Activated T-helper 1 cell treated with anti-CD3 and anti-CD28 coated beads, Interleukin-12 subunit alpha, Interleukin-12 subunit beta, Interleukin-2, Interleukin-4 antibody, amounts not matched to agents 30 ng/mL and 10 ng/mL and 1 ng/mL, durations not matched to agents 14 hours and 24 hours and 36 hours (primary cell): Measurements from ENCODE around the gene PCDHGA12. TPM values are rescaled to one million over a fixed set of nuclear protein-coding genes. Genes with fewer than 3 reads are reported as not detected.
"Not testable (repeated sequence)": the region's sequence is repeated elsewhere in the genome, so short reads cannot be mapped to it uniquely, and the experiment has no call there.

Source experiments
- DNase-seq: peaks from one replicate; pipeline ENCODE4 v3.0.0; 2021; ENCODE audit warnings: low spot score
- H3K27ac Mint-ChIP-seq: one replicate; pipeline ENCODE4 v1.8.0; 2021; ENCODE audit warnings: mild to moderate bottlenecking, mixed read lengths
- H3K27me3 Mint-ChIP-seq: one replicate; pipeline ENCODE4 v1.8.0; 2022; ENCODE audit warnings: mild to moderate bottlenecking, moderate library complexity, mixed read lengths; ENCODE audit not compliant: insufficient read depth
- H3K36me3 Mint-ChIP-seq: one replicate; pipeline ENCODE4 v1.8.0; 2021; ENCODE audit warnings: low read depth, mixed read lengths
- H3K4me1 Mint-ChIP-seq: one replicate; pipeline ENCODE4 v1.8.0; 2021; ENCODE audit warnings: low read depth, mixed read lengths
- H3K4me3 Mint-ChIP-seq: one replicate; pipeline ENCODE4 v1.8.0; 2021; ENCODE audit warnings: mild to moderate bottlenecking, moderate library complexity, mixed read lengths
- H3K9me3 Mint-ChIP-seq: one replicate; pipeline ENCODE4 v1.8.0; 2021; ENCODE audit warnings: mixed read lengths
- intact Hi-C: fragments of 100-400 bp; cut with micrococcal nuclease; formaldehyde crosslinking; loops from one replicate; pipeline ENCODE4 v1.15.1; 2024
- total RNA-seq: library from RNA; stranded (reverse); gene quantifications from 2 replicates; pipeline ENCODE4 v1.2.3, GENCODE V29; 2022

PCDHGA12 gene
- total RNA-seq, 1 donor from 2014 or later, result 0.18 TPM

GRCh38 chr5:141413540-141414069, 16.7 kb upstream of the PCDHGA12 start:
- H3K4me3 Mint-ChIP-seq, result peak overlapping the region; percentile 84

DNA sequence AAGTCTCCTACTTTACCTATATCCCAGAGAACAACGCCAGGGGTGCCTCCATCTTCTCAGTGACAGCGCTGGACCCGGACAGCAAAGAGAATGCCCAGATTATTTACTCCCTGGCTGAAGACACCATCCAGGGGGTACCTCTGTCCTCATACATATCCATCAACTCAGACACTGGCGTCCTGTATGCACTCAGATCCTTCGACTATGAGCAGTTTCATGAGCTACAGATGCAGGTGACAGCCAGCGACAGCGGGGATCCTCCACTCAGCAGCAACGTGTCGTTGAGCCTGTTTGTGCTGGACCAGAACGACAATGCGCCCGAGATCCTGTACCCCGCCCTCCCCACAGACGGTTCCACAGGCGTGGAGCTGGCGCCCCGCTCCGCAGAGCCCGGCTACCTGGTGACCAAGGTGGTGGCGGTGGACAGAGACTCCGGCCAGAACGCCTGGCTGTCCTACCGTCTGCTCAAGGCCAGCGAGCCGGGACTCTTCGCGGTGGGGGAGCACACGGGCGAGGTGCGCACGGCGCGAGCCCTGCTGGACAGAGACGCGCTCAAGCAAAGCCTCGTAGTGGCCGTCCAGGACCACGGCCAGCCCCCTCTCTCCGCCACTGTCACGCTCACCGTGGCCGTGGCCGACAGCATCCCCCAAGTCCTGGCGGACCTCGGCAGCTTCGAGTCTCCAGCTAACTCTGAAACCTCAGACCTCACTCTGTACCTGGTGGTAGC, 15.6 kb upstream of the PCDHGA12 start:
- H3K4me1 Mint-ChIP-seq, result peaks cover 15% of the 10 kb centered on the region
- intact Hi-C loops, result loop anchor here (5.0 to 10.0 kb wide), 3 partner anchors 42 to 570 kb away; partner anchors contain the start of genes PCDH1, PCDHA8, PCDHA9 and PCDHGA6
- H3K36me3 Mint-ChIP-seq, DNase-seq, H3K27ac Mint-ChIP-seq: not testable (repeated sequence)
- peak overlapping the region; percentile 37 for H3K4me3 Mint-ChIP-seq
- peaks cover 24% of the 10 kb centered on the region for H3K9me3 Mint-ChIP-seq
- peaks cover 40% of the 10 kb centered on the region for H3K27me3 Mint-ChIP-seq

More at GRCh38 chr5:141413540-141414069, 16.7 kb upstream of the PCDHGA12 start:
- peaks cover 43% of the 10 kb centered on the region for H3K27me3 Mint-ChIP-seq
- no peak overlapping the region for H3K27ac Mint-ChIP-seq
- peaks cover 1% of the 10 kb centered on the region for H3K36me3 Mint-ChIP-seq
- intact Hi-C loops, result loop anchor here (1.0 to 10.0 kb wide), 5 partner anchors 41 to 569 kb away; partner anchors contain the start of genes PCDHA8, PCDHA9, PCDHGA6 and PCDHGB3
- H3K4me1 Mint-ChIP-seq, result peaks cover 15% of the 10 kb centered on the region
- DNase-seq, result no peak
- H3K9me3 Mint-ChIP-seq, result peaks cover 27% of the 10 kb centered on the region

GRCh38 chr5:141415275-141415618, 15.1 kb upstream of the PCDHGA12 start:
- H3K27me3 Mint-ChIP-seq, result peaks cover 38% of the 10 kb centered on the region
- not testable (repeated sequence) for H3K4me3 Mint-ChIP-seq, H3K36me3 Mint-ChIP-seq, DNase-seq
- peaks cover 26% of the 10 kb centered on the region for H3K9me3 Mint-ChIP-seq
- intact Hi-C loops, result loop anchor here (5.0 to 10.0 kb wide), 2 partner anchors 462 to 570 kb away; partner anchors contain the start of genes PCDH1, PCDHA8 and PCDHA9
- peak overlapping the region; percentile 2 for H3K27ac Mint-ChIP-seq
- peaks cover 15% of the 10 kb centered on the region for H3K4me1 Mint-ChIP-seq

GRCh38 chr5:141417494-141418172, 12.7 kb upstream of the PCDHGA12 start, which contains the start of gene PCDHGB7:
Gene PCDHGB7, plus strand, starts transcription at chr5:141417677. Its CDS starts 183 bp downstream, at chr5:141417860.
- not testable (repeated sequence) for H3K27ac Mint-ChIP-seq, H3K36me3 Mint-ChIP-seq
- peaks cover 21% of the 10 kb centered on the region for H3K4me1 Mint-ChIP-seq
- peaks cover 37% of the 10 kb centered on the region for H3K9me3 Mint-ChIP-seq
- intact Hi-C loops, result loop anchor here (1.0 to 10.0 kb wide), 5 partner anchors 95 to 573 kb away; partner anchors contain the start of genes PCDH1, PCDHA8 and PCDHA9
- H3K4me3 Mint-ChIP-seq, result peak within 1 kb of the TSS; percentile 76
- DNase-seq, result peak; percentile 30
- peaks cover 55% of the 10 kb centered on the region for H3K27me3 Mint-ChIP-seq

GRCh38 chr5:141419074-141419880, 11.0 kb upstream of the PCDHGA12 start:
- H3K4me1 Mint-ChIP-seq, result peaks cover 14% of the 10 kb centered on the region
- no peak overlapping the region for H3K27ac Mint-ChIP-seq
- peaks cover 33% of the 10 kb centered on the region for H3K9me3 Mint-ChIP-seq
- intact Hi-C loops, result loop anchor here (5.0 to 10.0 kb wide), 2 partner anchors 458 to 574 kb away; partner anchors contain the start of genes PCDH1, PCDHA8 and PCDHA9
- H3K36me3 Mint-ChIP-seq, result peaks cover 9% of the 10 kb centered on the region
- H3K4me3 Mint-ChIP-seq, result no peak overlapping the region
- peaks cover 53% of the 10 kb centered on the region for H3K27me3 Mint-ChIP-seq
- DNase-seq, result no peak

DNA sequence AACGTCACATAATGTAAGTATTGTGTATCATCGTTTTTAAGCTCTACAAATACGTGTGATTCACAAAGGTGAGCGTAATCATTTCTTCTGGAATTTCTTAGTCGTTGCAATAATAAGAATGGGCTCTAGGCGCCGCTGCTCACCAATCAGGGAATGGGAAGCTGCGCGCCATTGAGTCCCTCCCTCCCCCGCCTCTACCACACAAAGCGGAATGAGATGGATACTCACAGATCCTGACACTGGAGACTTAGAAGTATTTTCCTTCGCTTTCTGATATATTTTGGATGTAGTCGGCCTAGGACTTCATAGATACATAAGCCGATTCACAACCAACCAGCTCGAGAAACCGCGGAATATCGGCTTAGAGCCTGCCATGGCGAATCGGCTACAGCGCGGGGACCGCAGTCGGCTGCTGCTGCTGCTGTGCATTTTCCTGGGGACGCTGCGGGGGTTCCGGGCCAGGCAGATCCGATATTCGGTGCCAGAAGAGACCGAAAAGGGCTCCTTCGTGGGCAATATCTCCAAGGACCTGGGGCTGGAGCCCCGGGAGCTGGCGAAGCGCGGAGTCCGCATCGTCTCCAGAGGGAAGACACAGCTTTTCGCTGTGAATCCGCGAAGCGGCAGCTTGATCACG, 9.3 kb upstream of the PCDHGA12 start, which contains the start of gene PCDHGA11:
TSS of gene PCDHGA11 (plus strand) at position 197 of the 634 bp plus-strand sequence. CDS start at position 374, 177 bp downstream.
- peaks cover 49% of the 10 kb centered on the region for H3K27me3 Mint-ChIP-seq
- peak within 1 kb of the TSS; percentile 86 for H3K4me3 Mint-ChIP-seq
- peak within 1 kb of the TSS; percentile 55 for H3K27ac Mint-ChIP-seq
- DNase-seq, result peak; percentile 23
- intact Hi-C loops, result loop anchor here (5.0 kb wide), 5 partner anchors 34 to 189 kb away; partner anchors contain the start of genes PCDHGA2, PCDHGA5, PCDHGB4 and PCDHGC3
- H3K4me1 Mint-ChIP-seq, result peaks cover 14% of the 10 kb centered on the region
- peaks cover 29% of the 10 kb centered on the region for H3K9me3 Mint-ChIP-seq
- H3K36me3 Mint-ChIP-seq, result peaks cover 9% of the 10 kb centered on the region

DNA sequence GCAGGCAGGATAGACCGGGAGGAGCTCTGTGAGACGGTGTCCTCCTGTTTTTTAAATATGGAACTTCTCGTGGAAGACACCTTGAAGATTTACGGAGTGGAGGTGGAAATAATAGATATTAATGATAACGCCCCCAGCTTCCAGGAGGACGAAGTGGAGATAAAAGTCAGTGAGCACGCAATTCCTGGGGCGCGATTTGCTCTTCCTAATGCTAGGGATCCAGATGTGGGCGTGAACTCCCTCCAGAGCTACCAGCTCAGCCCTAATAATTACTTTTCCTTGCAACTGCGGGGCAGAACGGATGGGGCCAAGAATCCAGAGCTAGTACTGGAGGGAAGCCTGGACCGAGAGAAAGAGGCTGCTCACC, 8.8 kb upstream of the PCDHGA12 start:
- intact Hi-C loops, result loop anchor here (5.0 kb wide), 5 partner anchors 34 to 189 kb away; partner anchors contain the start of genes PCDHGA2, PCDHGA5, PCDHGB4 and PCDHGC3
- no peak for DNase-seq
- Mint-ChIP-seq H3K36me3 (peaks cover 9% of the 10 kb centered on the region), H3K9me3 (peaks cover 29% of the 10 kb centered on the region), H3K27me3 (peaks cover 46% of the 10 kb centered on the region), H3K4me3 (peak overlapping the region; percentile 86), H3K27ac (peak overlapping the region; percentile 55), H3K4me1 (peaks cover 14% of the 10 kb centered on the region)

- Mint-ChIP-seq H3K4me1 (peaks cover 9% of the 10 kb centered on the region), H3K9me3 (peaks cover 29% of the 10 kb centered on the region), H3K27ac (no peak overlapping the region), H3K36me3 (peaks cover 9% of the 10 kb centered on the region), H3K27me3 (peaks cover 43% of the 10 kb centered on the region), H3K4me3 (no peak overlapping the region)
- intact Hi-C loops, result loop anchor here (5.0 kb wide), 5 partner anchors 36 to 191 kb away; partner anchors contain the start of genes PCDHGA2, PCDHGA5, PCDHGB4 and PCDHGC3
- DNase-seq, result no peak
Measured at GRCh38 chr5:141422742-141423291, 7.5 kb upstream of the PCDHGA12 start.

DNA sequence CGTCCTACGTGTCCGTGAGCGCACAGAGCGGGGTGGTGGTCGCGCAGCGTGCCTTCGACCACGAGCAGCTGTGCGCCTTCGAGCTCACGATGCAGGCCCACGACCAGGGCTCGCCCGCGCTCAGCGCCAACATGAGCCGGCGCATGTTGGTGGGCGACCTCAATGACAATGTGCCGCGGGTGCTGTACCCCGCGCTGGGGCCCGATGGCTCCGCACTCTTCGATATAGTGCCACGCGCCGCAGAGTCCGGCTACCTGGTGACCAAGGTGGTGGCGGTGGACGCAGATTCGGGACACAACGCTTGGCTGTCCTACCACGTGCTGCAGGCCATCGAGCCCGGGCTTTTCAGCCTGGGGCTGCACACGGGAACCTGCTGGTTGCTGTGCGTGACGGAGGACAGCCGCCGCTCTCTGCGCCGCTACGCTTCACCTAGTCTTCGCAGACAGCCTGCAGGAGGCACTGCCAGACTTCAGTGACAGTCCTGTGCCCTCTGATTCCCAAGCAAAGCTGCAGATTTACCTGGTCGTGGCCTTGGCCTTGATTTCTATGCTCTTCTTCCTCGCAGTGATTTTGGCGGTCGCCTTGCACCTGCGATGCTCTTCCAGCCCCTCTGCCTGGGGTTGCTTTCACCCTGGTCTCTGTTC, 2.4 kb upstream of the PCDHGA12 start:
- H3K9me3 Mint-ChIP-seq, result peaks cover 28% of the 10 kb centered on the region
- H3K27me3 Mint-ChIP-seq, result peaks cover 24% of the 10 kb centered on the region
- H3K4me3 Mint-ChIP-seq, result no peak overlapping the region
- no peaks in the 10 kb centered on the region for H3K4me1 Mint-ChIP-seq
- no peak overlapping the region for H3K27ac Mint-ChIP-seq
- H3K36me3 Mint-ChIP-seq, result no peaks in the 10 kb centered on the region
- intact Hi-C loops, result no loop called here
- no peak for DNase-seq

GRCh38 chr5:141431286-141431685, 979 bp downstream of the PCDHGA12 start:
- Mint-ChIP-seq H3K9me3 (peaks cover 32% of the 10 kb centered on the region), H3K27ac (no peak overlapping the region), H3K4me3 (peak overlapping the region; percentile 73), H3K27me3 (peaks cover 16% of the 10 kb centered on the region), H3K4me1 (no peaks in the 10 kb centered on the region), H3K36me3 (no peaks in the 10 kb centered on the region)
- no peak for DNase-seq
- intact Hi-C loops, result no loop called here

DNA sequence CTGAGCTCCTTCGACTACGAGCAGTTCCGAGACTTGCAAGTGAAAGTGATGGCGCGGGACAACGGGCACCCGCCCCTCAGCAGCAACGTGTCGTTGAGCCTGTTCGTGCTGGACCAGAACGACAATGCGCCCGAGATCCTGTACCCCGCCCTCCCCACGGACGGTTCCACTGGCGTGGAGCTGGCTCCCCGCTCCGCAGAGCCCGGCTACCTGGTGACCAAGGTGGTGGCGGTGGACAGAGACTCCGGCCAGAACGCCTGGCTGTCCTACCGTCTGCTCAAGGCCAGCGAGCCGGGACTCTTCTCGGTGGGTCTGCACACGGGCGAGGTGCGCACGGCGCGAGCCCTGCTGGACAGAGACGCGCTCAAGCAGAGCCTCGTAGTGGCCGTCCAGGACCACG, 2.0 kb downstream of the PCDHGA12 start:
- H3K4me1 Mint-ChIP-seq, H3K36me3 Mint-ChIP-seq, DNase-seq, H3K4me3 Mint-ChIP-seq, H3K27ac Mint-ChIP-seq, intact Hi-C loops: not testable (repeated sequence)
- Mint-ChIP-seq H3K9me3 (peaks cover 32% of the 10 kb centered on the region), H3K27me3 (peaks cover 16% of the 10 kb centered on the region)
